SK-N-SH treated with all-trans-retinoic acid at 6 μM for 48 hours (cell line): Measurements from ENCODE around the gene PAXX.

Experiments used
- ATAC-seq: fragments of 200-7000 bp; cut with Tn5 transposase; 3 replicates; pipeline ENCODE4 v1.9.1; 2020; ENCODE audit warnings: mild to moderate bottlenecking, moderate library complexity
- ARNTL ChIP-seq: fragments of 450-650 bp; formaldehyde crosslinking; IDR thresholded peaks from 2 replicates; pipeline ENCODE4 v1.5.0; 2020; ENCODE audit warnings: low read depth, mild to moderate bottlenecking, moderate library complexity, borderline replicate concordance
- BACH2 ChIP-seq: fragments of 250-450 bp; sonication (Bioruptor Pico); IDR thresholded peaks from 2 replicates; pipeline ENCODE4 v1.9.0; 2021; ENCODE audit warnings: mild to moderate bottlenecking, borderline replicate concordance
- CREB5 ChIP-seq: fragments of 250-450 bp; sonication (Bioruptor Pico); IDR thresholded peaks from 2 replicates; pipeline ENCODE4 v1.5.1; 2020; ENCODE audit warnings: low read depth, mild to moderate bottlenecking, moderate library complexity
- CSDC2 ChIP-seq: fragments of 250-450 bp; sonication (Bioruptor Pico); IDR thresholded peaks from 2 replicates; pipeline ENCODE4 v1.5.0; 2020; ENCODE audit warnings: mild to moderate bottlenecking, moderate library complexity
- CSRNP3 ChIP-seq: fragments of 250-450 bp; sonication (Bioruptor Pico); IDR thresholded peaks from 2 replicates; pipeline ENCODE4 v1.5.1; 2021; ENCODE audit warnings: mild to moderate bottlenecking, moderate library complexity
- ESRRG ChIP-seq: fragments of 250-450 bp; sonication (Bioruptor Pico); IDR thresholded peaks from 2 replicates; pipeline ENCODE4 v1.6.1; 2021; ENCODE audit warnings: mild to moderate bottlenecking
- ISL1 ChIP-seq: fragments of 250-450 bp; sonication (Bioruptor Pico); IDR thresholded peaks from 2 replicates; pipeline ENCODE4 v2.1.2; 2022; ENCODE audit warnings: mild to moderate bottlenecking, moderate library complexity
- OSR1 ChIP-seq: fragments of 250-450 bp; sonication (Bioruptor Pico); IDR thresholded peaks from 2 replicates; pipeline ENCODE4 v1.8.0; 2022; ENCODE audit warnings: moderate library complexity, mild to moderate bottlenecking, inconsistent platforms
- PATZ1 ChIP-seq: fragments of 250-450 bp; sonication (Bioruptor Pico); IDR thresholded peaks from 2 replicates; pipeline ENCODE4 v1.8.0; 2020; ENCODE audit warnings: mild to moderate bottlenecking, moderate library complexity, borderline replicate concordance
- POU6F1 ChIP-seq: fragments of 250-450 bp; sonication (Bioruptor Pico); IDR thresholded peaks from 2 replicates; pipeline ENCODE4 v1.8.0; 2021; ENCODE audit warnings: low read depth, mild to moderate bottlenecking, moderate library complexity, borderline replicate concordance
- PPARA ChIP-seq: fragments of 250-450 bp; sonication (Bioruptor Pico); IDR thresholded peaks from 2 replicates; pipeline ENCODE4 v1.5.0; 2020; ENCODE audit warnings: mild to moderate bottlenecking, borderline replicate concordance
- RARB ChIP-seq: fragments of 250-450 bp; sonication (Bioruptor Pico); IDR thresholded peaks from 2 replicates; pipeline ENCODE4 v1.8.0; 2021; ENCODE audit warnings: mild to moderate bottlenecking, moderate library complexity
- SNAI2 ChIP-seq: fragments of 250-450 bp; sonication (Bioruptor Pico); IDR thresholded peaks from 2 replicates; pipeline ENCODE4 v1.5.0; 2020; ENCODE audit warnings: mild to moderate bottlenecking, moderate library complexity
- TCF4 ChIP-seq: fragments of 250-450 bp; sonication (Bioruptor Pico); IDR thresholded peaks from 2 replicates; pipeline ENCODE4 v1.8.0; 2021; ENCODE audit warnings: mild to moderate bottlenecking, moderate library complexity, borderline replicate concordance
- TOX ChIP-seq: fragments of 250-450 bp; sonication (Bioruptor Pico); IDR thresholded peaks from 2 replicates; pipeline ENCODE4 v1.8.0; 2021; ENCODE audit warnings: mild to moderate bottlenecking, moderate library complexity, borderline replicate concordance
- ZC3H10 ChIP-seq: fragments of 250-450 bp; sonication (Bioruptor Pico); IDR thresholded peaks from 2 replicates; pipeline ENCODE4 v1.5.1; 2021; ENCODE audit warnings: mild to moderate bottlenecking, moderate library complexity
- ZFP3 ChIP-seq: fragments of 250-450 bp; sonication (Bioruptor Pico); IDR thresholded peaks from 2 replicates; pipeline ENCODE4 v1.5.0; 2020; ENCODE audit warnings: mild to moderate bottlenecking, moderate library complexity
- ZFP30 ChIP-seq: fragments of 450-650 bp; formaldehyde crosslinking; IDR thresholded peaks from 2 replicates; pipeline ENCODE4 v1.5.0; 2022; ENCODE audit warnings: mild to moderate bottlenecking, moderate library complexity
- ZNF565 ChIP-seq: fragments of 450-650 bp; formaldehyde crosslinking; conservative IDR thresholded peaks from 2 replicates; pipeline ENCODE4 v1.5.0; 2020; ENCODE audit warnings: low read depth, mild to moderate bottlenecking, moderate library complexity
- ZNF70 ChIP-seq: fragments of 450-650 bp; formaldehyde crosslinking; IDR thresholded peaks from 2 replicates; pipeline ENCODE4 v1.5.0; 2020; ENCODE audit warnings: mild to moderate bottlenecking, moderate library complexity
- ZNF8 ChIP-seq: fragments of 450-650 bp; formaldehyde crosslinking; IDR thresholded peaks from 2 replicates; pipeline ENCODE4 v1.5.0; 2020; ENCODE audit warnings: mild to moderate bottlenecking, moderate library complexity
- TF ChIP-seq, protein P1 (sequence below): fragments of 250-450 bp; sonication (Bioruptor Pico); IDR thresholded peaks from 2 replicates; pipeline ENCODE4 v1.5.0; 2020; ENCODE audit warnings: mild to moderate bottlenecking, moderate library complexity

PAXX gene

GRCh38 chr9:136971746-136972145 lies 20.5 kb upstream of the PAXX start (continued):
- TF ChIP-seq CREB5 (CRISPR knock-in tag) (no peak), ARNTL (no peak)

- no peak for ATAC-seq
- TF ChIP-seq PPARA (CRISPR knock-in tag) = no peak
- TF ChIP-seq RARB (CRISPR knock-in tag) = no peak
- no peak for TF ChIP-seq ZFP30
- TF ChIP-seq SNAI2 (CRISPR knock-in tag) = no peak
- TF ChIP-seq BACH2 (CRISPR knock-in tag) = no peak
- no peak for TF ChIP-seq POU6F1 (CRISPR knock-in tag)
- no peak for TF ChIP-seq ZNF70
- TF ChIP-seq OSR1 = no peak
- no peak for TF ChIP-seq PATZ1 (CRISPR knock-in tag)
- TF ChIP-seq ZNF8 (CRISPR knock-in tag) = no peak
These were observed 19.9 kb upstream of the PAXX start for GRCh38 chr9:136972335-136972734.

GRCh38 chr9:136972743-136973142 lies 19.5 kb upstream of the PAXX start:
- ATAC-seq = no peak
- no peak for TF ChIP-seq BACH2 (CRISPR knock-in tag)
- no peak for TF ChIP-seq TOX (CRISPR knock-in tag)
- no peak for TF ChIP-seq ZFP3 (CRISPR knock-in tag)
- TF ChIP-seq ARNTL = no peak
- TF ChIP-seq PPARA (CRISPR knock-in tag) = no peak
- TF ChIP-seq ISL1 (CRISPR knock-in tag) = no peak
- TF ChIP-seq, protein P1, sequence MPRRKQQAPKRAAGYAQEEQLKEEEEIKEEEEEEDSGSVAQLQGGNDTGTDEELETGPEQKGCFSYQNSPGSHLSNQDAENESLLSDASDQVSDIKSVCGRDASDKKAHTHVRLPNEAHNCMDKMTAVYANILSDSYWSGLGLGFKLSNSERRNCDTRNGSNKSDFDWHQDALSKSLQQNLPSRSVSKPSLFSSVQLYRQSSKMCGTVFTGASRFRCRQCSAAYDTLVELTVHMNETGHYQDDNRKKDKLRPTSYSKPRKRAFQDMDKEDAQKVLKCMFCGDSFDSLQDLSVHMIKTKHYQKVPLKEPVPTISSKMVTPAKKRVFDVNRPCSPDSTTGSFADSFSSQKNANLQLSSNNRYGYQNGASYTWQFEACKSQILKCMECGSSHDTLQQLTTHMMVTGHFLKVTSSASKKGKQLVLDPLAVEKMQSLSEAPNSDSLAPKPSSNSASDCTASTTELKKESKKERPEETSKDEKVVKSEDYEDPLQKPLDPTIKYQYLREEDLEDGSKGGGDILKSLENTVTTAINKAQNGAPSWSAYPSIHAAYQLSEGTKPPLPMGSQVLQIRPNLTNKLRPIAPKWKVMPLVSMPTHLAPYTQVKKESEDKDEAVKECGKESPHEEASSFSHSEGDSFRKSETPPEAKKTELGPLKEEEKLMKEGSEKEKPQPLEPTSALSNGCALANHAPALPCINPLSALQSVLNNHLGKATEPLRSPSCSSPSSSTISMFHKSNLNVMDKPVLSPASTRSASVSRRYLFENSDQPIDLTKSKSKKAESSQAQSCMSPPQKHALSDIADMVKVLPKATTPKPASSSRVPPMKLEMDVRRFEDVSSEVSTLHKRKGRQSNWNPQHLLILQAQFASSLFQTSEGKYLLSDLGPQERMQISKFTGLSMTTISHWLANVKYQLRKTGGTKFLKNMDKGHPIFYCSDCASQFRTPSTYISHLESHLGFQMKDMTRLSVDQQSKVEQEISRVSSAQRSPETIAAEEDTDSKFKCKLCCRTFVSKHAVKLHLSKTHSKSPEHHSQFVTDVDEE (CRISPR knock-in tag) = no peak
- TF ChIP-seq ZC3H10 (CRISPR knock-in tag) = no peak
- no peak for TF ChIP-seq ZNF70
- TF ChIP-seq CREB5 (CRISPR knock-in tag) = no peak
- no peak for TF ChIP-seq ESRRG (CRISPR knock-in tag)
- no peak for TF ChIP-seq TCF4 (CRISPR knock-in tag)
- TF ChIP-seq ZNF565 (CRISPR knock-in tag) = no peak
- no peak for TF ChIP-seq ZNF8 (CRISPR knock-in tag)
- no peak for TF ChIP-seq ZFP30
- no peak for TF ChIP-seq POU6F1 (CRISPR knock-in tag)
- TF ChIP-seq PATZ1 (CRISPR knock-in tag) = no peak
- no peak for TF ChIP-seq CSDC2
- no peak for TF ChIP-seq CSRNP3
- no peak for TF ChIP-seq OSR1
